ENCODE data around the gene EFCAB7.

Gene EFCAB7

GRCh38 chr1:63537006-63537405 is 13.7 kb downstream of the EFCAB7 start:
- H3K27me3 ChIP-seq, result no peaks in the 10 kb centered on the region
- H3K9me3 ChIP-seq, result no peaks in the 10 kb centered on the region
- no peak overlapping the region for H3K4me3 ChIP-seq
- intact Hi-C loops (cut with DNase I; ENCODE audit: low total_unique reads), result no loop called here
- no peaks in the 10 kb centered on the region for H3K4me1 ChIP-seq
- H3K27ac ChIP-seq, result no peak overlapping the region
- no peak for TF ChIP-seq CTCF (IDR thresholded peaks at IDR 0.05)
- DNase-seq, result no peak
- peaks cover 5 to 20% (median 10%) of the 10 kb centered on the region in 3 donors for H3K36me3 ChIP-seq

GRCh38 chr1:63537940-63538339 is 14.6 kb downstream of the EFCAB7 start:
- Histone ChIP-seq H3K4me3 (no peak overlapping the region), H3K27me3 (no peaks in the 10 kb centered on the region), H3K36me3 (peaks cover 5 to 13% (median 7%) of the 10 kb centered on the region in 3 donors), H3K27ac (no peak overlapping the region), H3K4me1 (no peaks in the 10 kb centered on the region), H3K9me3 (no peaks in the 10 kb centered on the region)
- DNase-seq, result no peak
- TF ChIP-seq CTCF (IDR thresholded peaks at IDR 0.05), result no peak
- intact Hi-C loops (cut with DNase I; ENCODE audit: low total_unique reads), result no loop called here

GRCh38 chr1:63545780-63546179 is 22.5 kb downstream of the EFCAB7 start:
- no peak for TF ChIP-seq CTCF (IDR thresholded peaks at IDR 0.05)
- DNase-seq, result no peak
- Histone ChIP-seq H3K27ac (no peak overlapping the region), H3K36me3 (peaks cover 3 to 20% (median 7%) of the 10 kb centered on the region in 3 donors), H3K27me3 (no peaks in the 10 kb centered on the region), H3K4me1 (no peaks in the 10 kb centered on the region), H3K4me3 (no peak overlapping the region), H3K9me3 (no peaks in the 10 kb centered on the region)
- intact Hi-C loops (cut with DNase I; ENCODE audit: low total_unique reads), result no loop called here

- intact Hi-C loops (cut with DNase I; ENCODE audit: low total_unique reads), result no loop called here
These were observed 24.4 kb downstream of the EFCAB7 start for GRCh38 chr1:63547621-63548294.

GRCh38 chr1:63548303-63548702 is 25.0 kb downstream of the EFCAB7 start:
- intact Hi-C loops (cut with DNase I; ENCODE audit: low total_unique reads), result no loop called here
- Histone ChIP-seq H3K9me3 (no peaks in the 10 kb centered on the region), H3K4me3 (no peak overlapping the region), H3K36me3 (peaks cover 3 to 17% (median 11%) of the 10 kb centered on the region in 3 donors), H3K27me3 (no peaks in the 10 kb centered on the region), H3K4me1 (no peaks in the 10 kb centered on the region), H3K27ac (no peak overlapping the region)
- DNase-seq, result no peak
- TF ChIP-seq CTCF (IDR thresholded peaks at IDR 0.05), result no peak

More at GRCh38 chr1:63547621-63548294, 24.4 kb downstream of the EFCAB7 start:
- Histone ChIP-seq H3K4me1 (no peaks in the 10 kb centered on the region), H3K9me3 (no peaks in the 10 kb centered on the region), H3K36me3 (peaks cover 3 to 13% (median 7%) of the 10 kb centered on the region in 3 donors), H3K27ac (no peak overlapping the region), H3K4me3 (no peak overlapping the region), H3K27me3 (no peaks in the 10 kb centered on the region)
- peak in 1 of 2 donors; percentile 26 for DNase-seq
- TF ChIP-seq CTCF (IDR thresholded peaks at IDR 0.05), result no peak

All from tibial artery (tissue), 4 donors.